Activated T-cell treated with anti-CD3 and anti-CD28 coated beads, Interleukin-2, amount 50 U/mL, for 1 hour (primary cell): ENCODE measurements around the gene LDB3.
A peak's percentile ranks its signal among the peaks of the same experiment; 100 is the strongest.
"Not testable (repeated sequence)": the region's sequence is repeated elsewhere in the genome, so short reads cannot be mapped to it uniquely, and the experiment has no call there.

Source experiments
- DNase-seq: peaks from one replicate; pipeline ENCODE4 v3.0.0-alpha.2; 2020

Gene LDB3, protein sequence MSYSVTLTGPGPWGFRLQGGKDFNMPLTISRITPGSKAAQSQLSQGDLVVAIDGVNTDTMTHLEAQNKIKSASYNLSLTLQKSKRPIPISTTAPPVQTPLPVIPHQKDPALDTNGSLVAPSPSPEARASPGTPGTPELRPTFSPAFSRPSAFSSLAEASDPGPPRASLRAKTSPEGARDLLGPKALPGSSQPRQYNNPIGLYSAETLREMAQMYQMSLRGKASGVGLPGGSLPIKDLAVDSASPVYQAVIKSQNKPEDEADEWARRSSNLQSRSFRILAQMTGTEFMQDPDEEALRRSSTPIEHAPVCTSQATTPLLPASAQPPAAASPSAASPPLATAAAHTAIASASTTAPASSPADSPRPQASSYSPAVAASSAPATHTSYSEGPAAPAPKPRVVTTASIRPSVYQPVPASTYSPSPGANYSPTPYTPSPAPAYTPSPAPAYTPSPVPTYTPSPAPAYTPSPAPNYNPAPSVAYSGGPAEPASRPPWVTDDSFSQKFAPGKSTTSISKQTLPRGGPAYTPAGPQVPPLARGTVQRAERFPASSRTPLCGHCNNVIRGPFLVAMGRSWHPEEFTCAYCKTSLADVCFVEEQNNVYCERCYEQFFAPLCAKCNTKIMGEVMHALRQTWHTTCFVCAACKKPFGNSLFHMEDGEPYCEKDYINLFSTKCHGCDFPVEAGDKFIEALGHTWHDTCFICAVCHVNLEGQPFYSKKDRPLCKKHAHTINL

DNA sequence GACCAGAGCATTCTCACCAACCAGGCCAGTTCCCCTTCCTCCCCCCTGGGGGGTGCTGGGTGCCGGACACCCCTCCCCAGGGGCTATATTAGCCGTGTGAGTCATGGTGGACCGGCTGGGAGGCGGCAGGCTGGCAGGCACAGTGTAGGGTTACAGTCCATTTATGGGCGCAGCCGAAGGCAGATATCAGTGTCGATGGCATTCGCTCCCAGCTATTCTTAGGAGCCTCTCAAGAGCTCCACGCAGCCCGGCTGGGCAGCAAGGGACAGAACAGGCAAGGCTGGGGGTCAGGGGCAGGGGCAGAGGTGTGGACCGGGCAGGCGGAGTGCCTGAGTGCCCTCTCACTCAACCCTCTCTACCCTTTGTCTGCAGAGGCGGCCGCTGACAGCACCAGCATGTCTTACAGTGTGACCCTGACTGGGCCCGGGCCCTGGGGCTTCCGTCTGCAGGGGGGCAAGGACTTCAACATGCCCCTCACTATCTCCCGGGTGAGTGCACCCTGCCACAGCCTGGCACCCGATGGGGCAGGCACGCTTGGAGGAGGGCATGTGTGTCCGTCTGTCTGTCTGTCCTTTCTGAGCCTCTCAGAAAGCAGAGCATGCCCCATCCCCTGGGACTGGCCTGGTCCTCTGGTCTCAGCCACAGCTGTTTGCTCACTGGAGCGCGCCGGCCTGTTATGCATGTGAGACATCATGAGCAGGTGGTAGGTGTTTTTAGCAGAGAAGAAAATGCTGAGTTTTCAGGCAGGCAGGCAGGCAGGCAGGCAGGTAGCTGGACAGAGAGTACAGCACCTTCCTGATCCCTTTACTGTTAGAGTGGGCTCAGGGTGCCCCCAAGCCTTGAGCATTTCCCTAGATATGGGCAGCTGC is at the start of gene LDB3:
Gene LDB3 (plus strand): TSS at position 215 of the 869 bp plus-strand sequence. CDS start 181 bp downstream, at position 396.
- DNase-seq = no peak

DNA sequence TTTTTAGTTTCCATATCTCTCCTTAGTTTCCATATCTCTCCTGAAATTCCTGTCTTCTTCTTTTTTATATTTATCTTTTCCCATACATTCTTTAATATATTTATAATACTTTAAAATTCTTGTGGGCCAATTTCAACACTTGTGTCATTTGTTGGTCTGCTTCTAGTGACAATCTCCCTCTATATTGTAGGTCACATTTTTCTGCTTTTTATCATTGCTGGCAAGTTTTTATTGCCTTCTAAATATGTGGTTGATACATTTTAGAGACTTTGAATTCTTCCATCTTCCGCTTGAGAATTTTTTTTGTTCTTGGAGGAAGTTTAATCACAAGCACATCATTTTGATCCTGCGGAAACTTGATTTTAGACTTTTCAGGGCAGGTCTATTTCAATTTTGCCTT is 40.0 kb upstream of the LDB3 start:
- DNase-seq = no peak

DNA sequence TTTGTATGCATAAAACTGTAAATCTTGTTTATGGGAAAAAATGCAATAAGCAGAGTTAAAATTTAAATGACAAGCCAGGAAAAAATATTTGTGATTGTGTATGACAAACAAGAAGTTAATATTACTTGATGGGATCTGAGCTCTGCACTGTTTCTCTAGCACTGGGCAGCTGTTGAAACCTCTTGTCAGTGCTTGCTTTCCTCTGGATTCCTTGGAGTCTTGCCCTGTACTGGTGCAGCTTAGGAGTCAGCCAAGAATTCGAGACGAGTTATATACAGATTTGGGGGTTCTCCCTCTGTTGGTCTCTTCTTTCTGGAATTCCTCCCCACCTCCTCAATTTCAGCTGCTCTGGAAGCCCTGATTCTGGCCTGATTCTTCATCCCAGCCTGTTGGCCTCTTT is 38.2 kb upstream of the LDB3 start:
- no peak for DNase-seq

DNA sequence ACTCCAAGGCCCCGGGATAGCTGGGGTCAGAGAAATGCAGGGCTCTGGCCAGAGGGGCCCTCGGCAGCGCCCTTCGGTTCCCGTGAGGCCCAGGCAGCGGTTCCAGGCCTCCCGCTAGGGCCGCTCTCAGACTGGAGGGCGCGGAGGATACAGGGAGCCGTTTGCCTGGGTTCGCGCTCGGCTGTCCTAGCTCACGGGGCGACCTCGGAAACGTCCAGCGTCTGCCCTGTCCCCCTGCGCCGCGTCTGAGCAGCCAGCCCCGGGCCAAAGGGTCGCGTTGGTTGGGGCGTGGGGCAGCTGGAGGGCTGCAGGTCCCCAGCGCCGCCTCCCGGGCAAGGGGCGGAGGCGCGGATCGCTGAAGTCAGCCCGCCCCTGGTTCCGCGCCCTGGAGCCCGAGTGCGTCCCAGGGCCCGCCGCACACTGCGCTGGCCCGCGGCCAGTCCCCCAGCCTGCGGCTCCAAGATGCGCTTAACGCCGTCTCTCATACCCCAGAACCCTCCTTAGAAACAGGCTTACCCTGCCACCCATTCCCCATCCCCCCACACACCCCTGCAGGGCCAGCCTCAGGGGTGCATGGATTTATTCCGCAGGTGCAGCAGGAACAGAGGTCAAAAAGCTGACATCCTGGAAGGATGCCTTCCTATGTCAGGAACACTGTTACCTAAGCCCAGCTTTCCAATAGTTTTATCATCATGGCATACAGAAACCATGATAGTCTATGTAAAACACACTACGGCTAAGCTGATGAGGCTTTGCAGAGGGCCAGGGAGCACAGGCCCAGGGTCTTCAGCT is 36.1 kb upstream of the LDB3 start:
- DNase-seq = no peak

DNA sequence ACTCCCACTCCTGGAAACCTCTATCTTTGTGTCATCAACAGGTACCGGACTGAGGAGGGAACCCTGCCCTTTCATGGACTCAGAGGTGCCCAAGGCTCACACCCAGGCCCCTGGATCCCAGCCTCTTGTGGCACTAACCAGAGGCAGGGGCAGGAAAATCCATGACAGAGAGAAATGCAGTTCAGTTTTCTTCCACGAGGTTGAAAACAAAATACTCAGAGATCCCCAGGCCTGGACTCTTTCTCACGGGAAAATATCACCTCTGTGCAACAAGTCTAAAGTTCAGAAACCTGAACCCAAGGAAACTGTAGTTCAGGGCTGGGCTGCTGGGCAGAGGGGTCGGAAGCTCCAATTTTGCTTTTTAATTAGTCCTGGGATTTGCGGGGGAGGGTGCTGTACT is 35.4 kb upstream of the LDB3 start:
- DNase-seq = no peak

DNA sequence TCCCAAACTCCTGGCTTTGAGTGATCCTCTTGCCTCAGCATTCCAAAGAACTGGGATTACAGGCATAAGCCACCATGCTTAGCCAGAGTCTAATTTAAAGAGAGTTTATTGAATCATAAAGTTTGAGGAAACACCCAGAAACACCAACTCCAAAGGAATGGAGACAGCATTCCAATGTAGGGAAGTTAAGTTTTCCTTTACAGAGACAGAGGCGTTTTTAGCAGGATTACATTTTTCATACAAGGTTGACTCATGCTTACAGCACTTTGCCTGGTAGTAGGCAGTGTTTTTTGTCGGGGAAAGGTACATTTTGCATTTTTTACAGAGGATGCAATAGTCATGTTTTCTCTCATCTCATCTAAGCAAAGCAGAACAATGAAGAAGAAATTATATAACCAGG is 32.9 kb upstream of the LDB3 start:
- no peak for DNase-seq

DNA sequence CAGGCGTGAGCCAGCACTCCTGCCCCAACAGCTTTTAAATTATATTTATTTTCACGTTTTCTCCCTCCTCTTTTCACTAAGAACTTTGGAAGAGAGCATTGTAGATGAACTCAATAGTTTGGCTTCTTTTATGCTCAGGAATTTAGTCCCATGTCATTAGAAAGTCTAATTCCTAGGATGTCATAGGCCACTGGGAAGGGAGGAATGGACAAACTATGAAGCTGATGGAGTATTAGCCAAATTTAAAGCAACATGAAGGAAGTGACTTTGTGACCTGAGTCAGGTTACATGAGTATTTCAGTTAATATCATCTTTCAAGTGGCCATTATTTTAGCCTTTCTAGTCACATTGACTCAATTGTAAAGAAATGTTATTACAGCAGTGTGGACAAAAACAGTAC is 32.0 kb upstream of the LDB3 start:
- no peak for DNase-seq

DNA sequence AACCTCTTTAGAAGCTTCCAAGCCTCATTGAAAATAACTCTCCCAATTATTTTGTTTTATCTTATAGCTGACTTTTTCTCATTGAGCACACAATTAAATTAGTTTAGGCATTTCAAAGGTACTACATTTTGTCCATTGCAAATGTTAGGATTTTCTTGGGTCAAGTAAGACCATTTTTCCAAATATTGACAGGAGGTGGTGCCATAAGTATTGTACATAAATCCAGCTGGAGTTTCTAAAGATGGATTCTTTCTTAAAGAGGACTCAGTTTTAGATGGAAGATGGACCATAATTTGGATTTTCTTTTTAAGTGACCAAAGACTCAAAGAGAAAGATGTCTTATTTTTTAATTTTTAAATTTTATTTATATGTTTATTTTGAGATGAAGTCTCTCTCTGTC is 26.3 kb upstream of the LDB3 start:
- no peak for DNase-seq

DNA sequence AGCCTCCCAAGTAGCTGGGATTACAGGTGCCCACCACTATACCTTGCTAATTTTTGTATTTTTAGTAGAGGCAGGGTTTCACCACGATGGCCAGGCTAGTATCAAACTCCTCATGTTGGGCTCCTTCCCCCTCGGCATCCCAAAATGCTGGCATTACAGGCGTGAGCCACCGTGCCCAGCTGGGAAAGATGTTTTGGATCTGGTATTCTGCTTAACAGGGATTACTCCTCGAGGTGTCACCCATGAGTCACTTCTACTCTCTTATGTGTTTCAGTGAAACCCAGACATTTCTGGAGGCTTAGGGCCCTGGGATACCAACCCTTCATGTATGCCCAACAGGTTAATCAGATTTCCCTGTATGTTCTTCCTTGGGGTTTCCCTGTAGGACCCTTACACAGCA is 25.8 kb upstream of the LDB3 start:
- no peak for DNase-seq

DNA sequence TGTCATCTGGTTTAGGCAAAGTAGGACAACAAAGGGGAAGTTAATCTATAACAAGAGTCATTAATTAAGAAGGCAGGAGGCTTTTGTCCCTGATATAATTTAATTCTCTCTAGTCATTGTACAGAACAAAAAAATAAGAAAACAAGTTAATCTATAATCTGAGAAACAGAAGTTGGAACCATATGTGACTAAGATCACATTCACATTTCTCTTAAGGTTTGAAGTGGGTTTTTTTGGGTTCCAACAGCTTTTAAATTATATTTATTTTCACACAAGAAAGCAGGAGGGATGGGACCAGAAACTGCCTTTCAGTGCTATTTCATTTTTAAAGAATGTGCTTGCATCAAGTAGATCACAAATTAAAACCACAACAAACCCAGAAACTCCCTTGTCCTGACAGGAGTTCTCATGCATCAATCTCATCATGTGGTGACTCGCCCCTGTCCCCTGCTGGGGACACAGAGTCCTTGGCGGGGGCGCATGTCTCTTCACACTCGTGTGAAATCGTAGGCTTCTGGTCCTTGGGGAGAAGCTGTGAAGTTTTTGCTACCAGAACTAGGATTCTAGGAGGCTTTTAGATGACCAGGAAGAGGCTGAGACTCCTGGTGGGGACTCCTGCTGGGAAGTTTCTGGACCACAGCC is 24.0 kb upstream of the LDB3 start:
- no peak for DNase-seq

DNA sequence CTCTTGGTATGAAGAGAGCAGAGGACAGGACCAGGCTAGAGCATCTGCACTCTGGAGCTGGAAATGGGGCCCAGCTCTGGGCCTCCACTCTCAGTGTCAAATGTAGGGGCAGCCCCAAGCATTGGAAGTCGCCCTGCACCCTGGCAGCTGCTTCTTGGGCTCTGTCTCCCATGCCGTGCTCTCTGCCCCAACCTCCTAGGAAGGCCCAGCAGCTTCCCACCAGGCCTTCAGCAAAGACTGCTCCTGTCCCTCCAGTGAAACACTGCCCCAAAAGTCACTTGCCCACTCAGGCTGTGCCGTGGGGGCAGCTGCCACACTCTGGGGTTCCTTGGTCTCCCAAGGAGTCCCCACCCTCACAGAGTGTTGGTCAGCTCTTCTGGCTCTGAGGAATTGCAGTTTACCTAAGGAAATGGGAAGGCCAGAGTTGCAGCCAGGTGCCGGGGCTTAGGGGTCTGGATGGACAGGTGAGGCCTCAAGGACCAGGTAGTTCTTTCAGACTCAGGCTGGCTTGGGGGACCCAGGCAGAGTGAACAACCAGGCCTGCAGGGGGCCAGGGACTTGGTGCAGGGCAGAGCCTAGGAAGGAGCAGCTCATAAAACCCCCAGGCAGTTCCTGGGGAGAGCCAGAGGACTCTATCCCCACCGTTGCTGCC is 23.4 kb upstream of the LDB3 start:
- no peak for DNase-seq

DNA sequence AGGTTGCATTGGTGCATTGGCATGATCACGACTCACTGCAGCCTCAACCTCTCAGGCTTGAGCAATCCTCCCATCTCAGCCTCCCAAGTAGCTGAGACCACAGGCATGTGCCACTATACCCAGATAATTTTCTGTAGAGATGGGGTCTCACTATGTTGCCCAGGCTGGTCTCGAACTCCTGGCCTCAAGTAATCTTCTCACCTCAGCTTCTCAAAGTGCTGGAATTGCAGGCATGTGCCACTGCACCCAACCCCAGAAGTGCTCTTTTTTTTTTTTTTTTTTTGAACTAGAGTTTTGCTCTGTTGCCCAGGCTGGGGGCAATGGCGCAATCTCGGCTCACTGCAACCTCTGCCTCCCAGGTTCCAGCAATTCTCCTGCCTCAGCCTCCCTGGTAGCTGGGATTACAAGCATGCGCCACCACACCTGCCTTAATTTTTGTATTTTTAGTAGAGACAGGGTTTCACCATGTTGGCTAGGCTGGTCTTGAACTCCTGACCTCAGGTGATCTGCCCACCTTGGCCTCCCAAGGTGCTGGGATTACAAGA is 22.6 kb upstream of the LDB3 start:
- not testable (repeated sequence) for DNase-seq

DNA sequence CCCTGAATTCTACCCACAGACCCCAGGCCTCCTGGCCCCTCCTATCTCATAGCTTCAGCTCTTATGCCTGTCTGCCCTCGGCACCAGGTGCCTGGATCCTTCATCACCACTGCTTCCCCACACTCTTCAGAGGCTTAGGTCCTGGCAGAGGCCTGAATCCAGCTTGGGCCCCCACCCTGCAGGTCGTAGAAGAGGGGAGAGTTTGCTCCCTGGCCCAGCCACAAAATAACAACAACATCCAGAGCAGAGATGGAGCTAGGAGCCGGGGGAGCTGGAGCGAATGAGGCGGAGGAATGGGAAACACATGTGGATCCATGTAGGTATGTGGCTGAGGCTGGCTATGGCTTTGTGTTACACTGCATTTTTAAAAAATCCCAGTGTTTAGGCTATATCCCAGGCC is 21.8 kb upstream of the LDB3 start:
- no peak for DNase-seq

DNA sequence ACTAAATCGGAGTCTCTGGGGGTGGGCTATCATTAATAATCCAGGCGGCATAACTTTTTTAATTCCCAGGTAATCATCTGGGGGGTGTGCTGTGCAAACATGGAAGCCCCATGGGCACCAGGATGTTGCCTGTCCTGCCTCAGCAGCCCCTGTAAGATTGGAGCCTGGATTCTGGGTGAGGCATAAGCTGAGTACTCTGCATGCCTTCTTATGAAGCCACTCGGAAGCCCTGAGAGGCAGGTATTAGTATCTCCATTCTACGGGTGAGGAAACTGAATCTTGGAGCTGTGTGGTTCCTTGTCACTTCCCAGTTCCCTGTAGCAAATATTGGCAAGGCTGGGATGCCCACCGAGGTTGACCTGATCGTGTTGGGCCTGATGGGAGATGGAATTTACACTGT is 21.4 kb upstream of the LDB3 start:
- DNase-seq = no peak

DNA sequence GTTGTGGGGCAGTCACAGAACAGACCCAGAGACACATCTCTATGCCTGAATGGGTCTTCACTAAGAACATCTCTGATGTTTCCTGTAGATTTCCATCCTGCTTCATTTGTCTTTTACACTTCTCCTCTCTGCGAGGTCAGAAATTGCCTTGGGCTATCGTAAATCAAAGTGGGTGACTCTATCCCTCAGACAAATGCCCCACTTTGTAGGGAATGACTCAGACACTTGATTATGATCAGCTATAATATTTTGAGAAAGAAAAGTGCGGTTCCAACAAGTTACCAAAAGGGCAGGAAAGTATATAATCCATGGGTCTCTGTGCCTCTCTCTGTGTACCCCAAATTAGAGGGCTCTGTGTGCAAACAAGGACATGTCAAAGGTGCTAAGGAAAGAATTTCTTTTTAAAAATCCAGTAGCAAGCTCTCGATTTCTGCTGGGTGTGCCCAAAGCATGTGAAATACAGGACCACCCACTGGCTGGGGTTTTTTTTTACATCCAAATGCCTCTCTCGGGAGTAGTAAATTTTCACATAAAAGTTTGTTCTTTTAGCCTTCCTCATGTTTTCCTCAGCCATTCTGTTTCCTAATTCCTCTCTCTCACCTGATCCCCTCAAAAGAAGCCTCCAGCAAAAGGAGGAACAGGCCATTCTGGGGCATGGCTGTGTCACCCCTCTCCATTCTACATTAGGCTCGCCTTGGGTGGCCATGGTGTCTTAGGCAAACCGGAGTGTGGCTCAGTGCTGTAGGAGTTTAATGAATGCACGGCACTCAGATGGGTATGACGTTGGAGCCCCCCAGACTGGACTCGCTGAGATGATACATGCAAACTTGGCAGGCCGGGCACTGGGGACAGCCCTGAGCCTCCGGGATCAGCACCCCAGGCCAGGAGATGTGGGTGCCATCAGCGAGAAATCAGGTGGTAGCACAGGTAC is 20.3 kb upstream of the LDB3 start:
- no peak for DNase-seq

DNA sequence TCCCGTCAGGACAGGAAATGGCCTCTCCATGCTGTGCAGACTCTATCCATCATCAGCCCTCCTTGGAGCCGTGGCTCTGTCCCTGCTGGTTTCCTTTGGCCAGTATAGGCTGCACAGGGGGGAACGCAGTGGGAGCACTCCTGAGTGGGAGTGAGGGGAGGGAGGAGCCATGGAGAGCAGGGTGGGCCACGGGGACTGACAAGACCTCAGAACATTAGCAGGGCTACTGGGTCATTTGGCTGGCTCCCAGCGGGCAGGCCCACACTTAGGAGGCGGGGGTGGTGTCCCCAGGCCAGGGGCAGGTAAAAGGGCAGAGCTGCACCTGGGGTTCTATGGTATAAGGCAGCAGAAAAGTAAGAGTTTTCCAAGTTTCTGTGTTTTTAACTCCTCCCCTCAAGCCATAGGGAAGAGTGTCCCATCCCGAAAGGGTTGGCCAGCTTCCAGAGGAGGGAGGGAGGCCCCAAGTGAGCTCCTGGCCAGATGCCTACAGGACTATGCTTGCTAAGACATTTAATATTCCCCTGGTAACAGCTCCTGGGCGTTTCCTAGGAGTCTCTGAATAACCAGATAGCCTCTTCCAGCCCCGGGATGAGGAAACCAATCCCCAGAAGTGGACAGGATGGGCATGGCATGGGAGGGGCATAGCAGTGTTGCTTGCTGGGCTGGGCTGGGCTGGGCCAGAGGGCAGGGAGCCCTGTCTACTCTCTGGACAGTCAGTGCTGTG is 19.4 kb upstream of the LDB3 start:
- DNase-seq = no peak

DNA sequence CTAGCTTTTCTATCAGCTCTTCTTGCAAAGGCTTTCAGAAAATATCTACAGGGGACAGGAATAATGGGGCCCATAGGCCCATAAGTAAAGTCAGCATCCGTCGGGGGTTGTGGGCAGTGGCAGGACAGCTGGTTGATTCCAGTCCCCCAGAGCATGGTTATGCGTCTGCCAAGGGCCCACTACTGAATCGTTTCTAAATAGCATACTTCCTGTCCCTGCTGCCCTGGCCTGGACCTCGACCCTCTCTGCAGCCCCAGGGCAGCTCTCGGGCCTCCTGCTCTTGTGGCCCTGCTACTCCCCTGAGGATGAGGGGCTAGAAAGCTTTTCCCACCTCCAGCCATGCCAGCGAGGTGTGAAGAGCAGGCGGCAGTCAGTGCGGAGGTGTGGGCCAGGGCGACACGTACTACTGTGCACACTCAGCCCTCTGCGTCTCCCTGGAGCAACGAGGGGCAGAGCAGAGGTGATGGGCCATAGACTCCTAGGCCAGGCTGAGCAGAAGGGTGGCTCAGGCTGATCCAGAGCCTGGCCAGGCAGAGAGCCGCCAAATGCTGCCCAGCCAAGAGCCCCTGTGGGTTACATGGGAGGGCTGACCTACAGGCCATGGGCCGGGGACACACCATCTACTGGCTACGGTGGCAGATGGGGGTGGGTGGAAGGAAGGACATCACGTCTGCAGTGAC is 18.7 kb upstream of the LDB3 start:
- no peak for DNase-seq

DNA sequence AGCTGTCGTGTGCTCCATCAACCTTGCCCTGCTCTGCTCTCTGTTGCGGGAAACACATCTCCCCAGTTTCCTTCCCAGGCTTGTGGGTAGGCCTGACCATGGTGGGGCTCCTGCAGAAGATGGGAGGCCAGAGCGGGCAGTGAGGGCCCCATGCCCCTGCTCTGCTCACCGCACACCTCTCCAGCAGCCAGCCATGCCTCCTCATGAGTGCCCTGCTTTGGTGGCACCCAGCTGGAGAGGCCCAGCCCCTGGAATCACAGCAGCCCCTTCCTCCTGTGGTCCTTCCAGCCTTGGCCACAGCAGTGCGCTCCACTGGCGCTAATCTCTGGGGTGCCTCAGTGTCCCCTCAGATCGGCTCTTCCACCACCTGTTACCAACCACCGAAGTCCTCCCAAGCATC is 18.2 kb upstream of the LDB3 start:
- no peak for DNase-seq

DNA sequence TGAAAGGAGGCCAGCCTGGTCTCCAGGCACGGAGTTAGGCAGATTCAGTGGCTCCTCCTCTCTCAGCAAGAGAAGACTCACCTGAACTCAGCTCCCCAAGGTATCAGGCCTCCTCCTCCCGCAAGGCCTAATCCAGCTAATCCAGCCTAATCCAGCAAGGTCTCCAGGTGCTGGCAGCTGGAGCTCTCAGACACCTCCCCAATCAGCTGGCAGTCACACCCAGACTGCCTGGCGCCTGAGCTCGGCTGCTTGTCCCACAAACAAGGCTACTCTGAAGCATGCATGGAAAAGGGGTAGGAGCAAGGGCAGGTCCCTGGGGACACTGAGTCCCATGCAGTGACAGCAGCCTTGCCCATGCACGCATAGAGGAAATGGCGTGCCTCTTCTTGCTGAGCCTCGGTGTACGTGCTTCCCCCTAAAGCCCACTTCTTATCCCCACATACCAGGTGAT is 17.3 kb upstream of the LDB3 start:
- peak; percentile 4 for DNase-seq
